BLaER1 (cell line): Measurements from ENCODE around the gene TUBGCP6.
A peak's percentile ranks its signal among the peaks of the same experiment; 100 is the strongest.
"Not testable (repeated sequence)": the region's sequence is repeated elsewhere in the genome, so short reads cannot be mapped to it uniquely, and the experiment has no call there.

ENCODE experiments used
- H3K27ac ChIP-seq: shearing (Covaris generic); formaldehyde crosslinking; 2 replicates; pipeline ENCODE4 v1.8.1; 2022
- H3K27me3 ChIP-seq: shearing (Covaris generic); formaldehyde crosslinking; 2 replicates; pipeline ENCODE4 v1.8.1; 2022
- H3K36me3 ChIP-seq: shearing (Covaris generic); formaldehyde crosslinking; 2 replicates; pipeline ENCODE4 v1.8.1; 2022
- H3K4me1 ChIP-seq: shearing (Covaris generic); formaldehyde crosslinking; 2 replicates; pipeline ENCODE4 v1.8.1; 2022
- H3K4me2 ChIP-seq: shearing (Covaris generic); formaldehyde crosslinking; 2 replicates; pipeline ENCODE4 v1.8.1; 2022
- H3K4me3 ChIP-seq: shearing (Covaris generic); formaldehyde crosslinking; 2 replicates; pipeline ENCODE4 v1.8.1; 2022
- H3K9ac ChIP-seq: shearing (Covaris generic); formaldehyde crosslinking; 2 replicates; pipeline ENCODE4 v1.8.1; 2022
- H3K9me3 ChIP-seq: shearing (Covaris generic); formaldehyde crosslinking; 2 replicates; pipeline ENCODE4 v1.8.1; 2022
- H4K20me1 ChIP-seq: shearing (Covaris generic); formaldehyde crosslinking; 2 replicates; pipeline ENCODE4 v1.8.1; 2022
- Cebpa-rat ChIP-seq: shearing (Covaris generic); IDR thresholded peaks from 2 replicates; pipeline ENCODE4 v1.8.1; 2022

TUBGCP6 gene

GRCh38 chr22:50205781-50206569, 38.8 kb downstream of the TUBGCP6 start:
- Histone ChIP-seq H3K9me3 (no peaks in the 10 kb centered on the region), H3K4me3 (no peak overlapping the region), H3K27ac (peak overlapping the region; percentile 42), H3K9ac (peak overlapping the region; percentile 15), H3K4me1 (peaks cover 88% of the 10 kb centered on the region), H3K27me3 (no peaks in the 10 kb centered on the region), H3K36me3 (peaks cover 57% of the 10 kb centered on the region), H4K20me1 (peaks cover 99% of the 10 kb centered on the region), H3K4me2 (peak overlapping the region; percentile 79)
- no peak for TF ChIP-seq Cebpa-rat

- H4K20me1 ChIP-seq: peaks cover 90% of the 10 kb centered on the region
- peaks cover 85% of the 10 kb centered on the region for H3K4me1 ChIP-seq
- H3K4me3 ChIP-seq, H3K27me3 ChIP-seq, H3K9me3 ChIP-seq: not testable (repeated sequence)
- H3K27ac ChIP-seq: peak overlapping the region; percentile 42
- H3K4me2 ChIP-seq: peak overlapping the region; percentile 79
- peaks cover 47% of the 10 kb centered on the region for H3K36me3 ChIP-seq
- 0 out of 2 replicates have a peak overlapping the region, but pooled peaks have one; percentile 15 for H3K9ac ChIP-seq
Observed at GRCh38 chr22:50204998-50205397, 39.8 kb downstream of the TUBGCP6 start.

- Histone ChIP-seq H3K27me3 (no peaks in the 10 kb centered on the region), H3K4me3 (no peak overlapping the region), H3K27ac (peak overlapping the region; percentile 42; the same call in 1 of the 2 replicates), H3K4me1 (peaks cover 85% of the 10 kb centered on the region), H3K4me2 (peak overlapping the region; percentile 79), H3K9me3 (no peaks in the 10 kb centered on the region), H4K20me1 (peaks cover 88% of the 10 kb centered on the region), H3K36me3 (peaks cover 48% of the 10 kb centered on the region), H3K9ac (0 out of 2 replicates have a peak overlapping the region, but pooled peaks have one; percentile 15)
- no peak for TF ChIP-seq Cebpa-rat
Observed at GRCh38 chr22:50204571-50204970, 40.3 kb downstream of the TUBGCP6 start.

- Histone ChIP-seq H3K36me3 (peaks cover 53% of the 10 kb centered on the region), H4K20me1 (peaks cover 86% of the 10 kb centered on the region), H3K27ac (no peak overlapping the region), H3K4me1 (peaks cover 85% of the 10 kb centered on the region), H3K4me2 (peak overlapping the region; percentile 89; the same call in 1 of the 2 replicates), H3K9ac (no peak overlapping the region), H3K9me3 (no peaks in the 10 kb centered on the region), H3K27me3 (no peaks in the 10 kb centered on the region), H3K4me3 (no peak overlapping the region)
- no peak for TF ChIP-seq Cebpa-rat
Observed at GRCh38 chr22:50203288-50203687, 41.5 kb downstream of the TUBGCP6 start.

- H3K9ac ChIP-seq: peak overlapping the region; percentile 95
- no peaks in the 10 kb centered on the region for H3K9me3 ChIP-seq
- H3K27ac ChIP-seq: peak overlapping the region; percentile 93
- peak overlapping the region; percentile 89 for H3K4me2 ChIP-seq
- peaks cover 78% of the 10 kb centered on the region for H4K20me1 ChIP-seq
- H3K27me3 ChIP-seq: no peaks in the 10 kb centered on the region
- TF ChIP-seq Cebpa-rat: no peak
- H3K36me3 ChIP-seq: peaks cover 62% of the 10 kb centered on the region
- H3K4me3 ChIP-seq: peak overlapping the region; percentile 96
- peaks cover 85% of the 10 kb centered on the region for H3K4me1 ChIP-seq
Observed at GRCh38 chr22:50202130-50202666, 42.6 kb downstream of the TUBGCP6 start.

GRCh38 chr22:50201191-50202129, 43.4 kb downstream of the TUBGCP6 start:
- peak overlapping the region; percentile 89 for H3K4me2 ChIP-seq
- peak overlapping the region; percentile 93 for H3K27ac ChIP-seq
- peak overlapping the region; percentile 95 for H3K9ac ChIP-seq
- TF ChIP-seq Cebpa-rat: no peak
- H3K27me3 ChIP-seq: no peaks in the 10 kb centered on the region
- peaks cover 85% of the 10 kb centered on the region for H3K4me1 ChIP-seq
- no peaks in the 10 kb centered on the region for H3K9me3 ChIP-seq
- peaks cover 63% of the 10 kb centered on the region for H3K36me3 ChIP-seq
- peak overlapping the region; percentile 96 for H3K4me3 ChIP-seq
- peaks cover 78% of the 10 kb centered on the region for H4K20me1 ChIP-seq

- TF ChIP-seq Cebpa-rat: no peak
- H3K9ac ChIP-seq: peak within 1 kb of the TSS; percentile 95
- peak within 1 kb of the TSS; percentile 98 for H3K4me2 ChIP-seq
- H3K27me3 ChIP-seq: no peaks in the 10 kb centered on the region
- H3K4me1 ChIP-seq: peaks cover 85% of the 10 kb centered on the region
- peak within 1 kb of the TSS; percentile 94 for H3K27ac ChIP-seq
- peaks cover 63% of the 10 kb centered on the region for H3K36me3 ChIP-seq
- peaks cover 78% of the 10 kb centered on the region for H4K20me1 ChIP-seq
- H3K4me3 ChIP-seq: peak within 1 kb of the TSS; percentile 96
- H3K9me3 ChIP-seq: no peaks in the 10 kb centered on the region
Observed at GRCh38 chr22:50200461-50201190, 44.2 kb downstream of the TUBGCP6 start, which contains the start of gene SELENOO. Gene SELENOO (plus strand): TSS chr22:50201011. CDS start chr22:50201037, 26 bp downstream.

GRCh38 chr22:50199829-50200460, 44.9 kb downstream of the TUBGCP6 start:
- H3K9ac ChIP-seq: peak overlapping the region; percentile 95
- H3K4me3 ChIP-seq: peak overlapping the region; percentile 96
- peaks cover 85% of the 10 kb centered on the region for H3K4me1 ChIP-seq
- peaks cover 62% of the 10 kb centered on the region for H3K36me3 ChIP-seq
- peaks cover 78% of the 10 kb centered on the region for H4K20me1 ChIP-seq
- no peak for TF ChIP-seq Cebpa-rat
- H3K4me2 ChIP-seq: peak overlapping the region; percentile 98
- no peaks in the 10 kb centered on the region for H3K9me3 ChIP-seq
- no peaks in the 10 kb centered on the region for H3K27me3 ChIP-seq
- H3K27ac ChIP-seq: peak overlapping the region; percentile 94
